HepG2 (cell line): ENCODE results near the gene HDAC4. TPM values are rescaled to one million over a fixed set of nuclear protein-coding genes. Genes with fewer than 3 reads are reported as not detected.

Experiments used
- ATAC-seq: fragments of 200-7000 bp; cut with Tn5 transposase; 3 replicates; pipeline ENCODE4 v1.9.1; 2020; ENCODE audit warnings: mild to moderate bottlenecking, moderate library complexity
- BruUV-seq: library from RNA; stranded (reverse); fragments of 400-500 nt; replicated peaks from 2 replicates; lab custom pipeline; 2021; lab: Mats Ljungman, UMichigan
- CTCF ChIA-PET: fragments of 300-600 bp; formaldehyde crosslinking; extraction: SDS; loops from one replicate; lab custom pipeline; 2021; ENCODE audit warnings: low total read pairs, inconsistent platforms, low intra/inter-chr PET ratio; lab: Yijun Ruan, JAX
- POLR2A ChIA-PET: fragments of 350-600 bp; sonication (Branson Sonifier 250); formaldehyde crosslinking; loops from one replicate; lab custom pipeline; 2020; ENCODE audit warnings: antibody characterized with exemption, inconsistent platforms; lab: Yijun Ruan, JAX
- DNase-seq: peaks from one replicate; pipeline ENCODE4 v3.0.0-alpha.2; 2015; ENCODE audit warnings: low spot score
- FAIRE-seq: peaks from 3 replicates; lab custom pipeline; 2011; peaks lifted over from hg19 to GRCh38; lab: Jason Lieb, UNC
- H2AFZ ChIP-seq: one replicate; pipeline ENCODE4 v1.6.1; 2011; ENCODE audit warnings: low read length, inconsistent platforms
- H3K27ac ChIP-seq: fragments of 300-600 bp; 3 replicates; pipeline ENCODE4 v1.8.0; 2011; ENCODE audit warnings: mixed run types, mild to moderate bottlenecking, mixed read lengths, low read length, inconsistent platforms; ENCODE audit not compliant: insufficient read depth; ENCODE audit errors: extremely low read length
- H3K27me3 ChIP-seq, 2 experiments: fragments of 200-600 bp in 1 of 2; 2 replicates in 1 of 2; 3 replicates in 1 of 2; pipeline versions ENCODE4 v1.6.0 to v1.8.0; 2011; ENCODE audit warnings: low read length in 2 of 2, mild to moderate bottlenecking in 2 of 2, moderate library complexity in 2 of 2, inconsistent platforms in 1 of 2; ENCODE audit not compliant: insufficient read depth in 2 of 2, control insufficient read depth in 1 of 2
- H3K36me3 ChIP-seq, 2 experiments: fragments of 200-600 bp in 1 of 2; replicated peaks in 1 of 2; 2 replicates in 1 of 2; 3 replicates in 1 of 2; pipeline versions ENCODE4 v1.5.1 to v1.8.0; 2011; ENCODE audit warnings: low read length in 2 of 2, inconsistent platforms in 1 of 2; ENCODE audit not compliant: insufficient read depth in 2 of 2, control insufficient read depth in 1 of 2
- H3K4me1 ChIP-seq: 2 replicates; pipeline ENCODE4 v1.5.1; 2012; ENCODE audit warnings: low read length, inconsistent platforms; ENCODE audit not compliant: insufficient read depth
- H3K4me2 ChIP-seq: 2 replicates; pipeline ENCODE4 v1.6.0; 2011; ENCODE audit warnings: low read depth, low read length, inconsistent platforms
- H3K4me3 ChIP-seq, 3 experiments: fragments of 200-600 bp in 1 of 3; sonication (generic), shearing (Covaris generic) in 1 of 3; replicated peaks in 1 of 3; 2 replicates each; pipeline ENCODE4 v1.5.1; 2011 to 2016; ENCODE audit warnings: low read length in 3 of 3, inconsistent platforms in 2 of 3, low read depth in 2 of 3, mild to moderate bottlenecking in 2 of 3, control low read depth in 1 of 3, mixed read lengths in 1 of 3; ENCODE audit not compliant: insufficient read depth in 1 of 3
- H3K79me2 ChIP-seq: one replicate; pipeline ENCODE4 v1.6.1; 2011; ENCODE audit warnings: low read length, inconsistent platforms; ENCODE audit not compliant: insufficient read depth
- H3K9ac ChIP-seq: 2 replicates; pipeline ENCODE4 v1.6.0; 2011; ENCODE audit warnings: mild to moderate bottlenecking, low read depth, low read length, inconsistent platforms; ENCODE audit not compliant: insufficient read depth
- H3K9me3 ChIP-seq: 2 replicates; pipeline ENCODE4 v1.5.1; 2012; ENCODE audit warnings: mild to moderate bottlenecking, low read length
- H4K20me1 ChIP-seq: 2 replicates; pipeline ENCODE4 v1.6.0; 2011; ENCODE audit warnings: inconsistent platforms, mild to moderate bottlenecking, low read length, moderate library complexity; ENCODE audit not compliant: insufficient read depth
- DMAP1 ChIP-seq: IDR thresholded peaks from 2 replicates; pipeline ENCODE4 v1.6.1; 2016
- FOSL2 ChIP-seq: sonication (generic); formaldehyde crosslinking; IDR thresholded peaks from 2 replicates; pipeline ENCODE4 v1.4.0; 2020; ENCODE audit warnings: missing genetic modification reagents
- JUNB ChIP-seq: sonication (generic); formaldehyde crosslinking; IDR thresholded peaks from 2 replicates; pipeline ENCODE4 v1.8.0; 2022; ENCODE audit warnings: missing genetic modification reagents, mild to moderate bottlenecking, borderline replicate concordance
- KLF13 ChIP-seq: sonication (generic); formaldehyde crosslinking; IDR thresholded peaks from 2 replicates; pipeline ENCODE4 v1.4.0; 2020; ENCODE audit warnings: mild to moderate bottlenecking, missing genetic modification reagents
- U2AF2 ChIP-seq: fragments of 200-400 bp; formaldehyde crosslinking; IDR thresholded peaks from 2 replicates; pipeline ENCODE4 v1.6.1; 2017; ENCODE audit warnings: low read depth, mild to moderate bottlenecking, low read length
- ZBTB7A ChIP-seq: sonication (generic); formaldehyde crosslinking; IDR thresholded peaks from 2 replicates; pipeline ENCODE4 v1.8.0; 2022; ENCODE audit warnings: mild to moderate bottlenecking, missing genetic modification reagents
- ZNF292 ChIP-seq: sonication (generic); formaldehyde crosslinking; IDR thresholded peaks from 2 replicates; pipeline ENCODE4 v1.8.1; 2022; ENCODE audit warnings: mild to moderate bottlenecking, low read depth, missing genetic modification reagents, borderline replicate concordance
- ZNF296 ChIP-seq: sonication (generic); formaldehyde crosslinking; conservative IDR thresholded peaks from 2 replicates; pipeline ENCODE4 v1.5.0; 2020; ENCODE audit warnings: mild to moderate bottlenecking, missing genetic modification reagents
- ZNF496 ChIP-seq: sonication (generic); formaldehyde crosslinking; IDR thresholded peaks from 2 replicates; pipeline ENCODE4 v1.8.1; 2023; ENCODE audit warnings: mild to moderate bottlenecking, moderate library complexity, missing genetic modification reagents; ENCODE audit not compliant: insufficient replicate concordance
- ZNF720 ChIP-seq: sonication (generic); formaldehyde crosslinking; IDR thresholded peaks from 2 replicates; pipeline ENCODE4 v1.4.0; 2020; ENCODE audit warnings: missing genetic modification reagents
- ZNF749 ChIP-seq: sonication (generic); formaldehyde crosslinking; IDR thresholded peaks from 2 replicates; pipeline ENCODE4 v1.8.0; 2022; ENCODE audit warnings: mild to moderate bottlenecking, missing genetic modification reagents, moderate library complexity, borderline replicate concordance
- WGBS: methylation state at CpG from one replicate; pipeline ENCODE4 v1.1.6; 2017; ENCODE audit warnings: low lambda C conversion rate; 5-methylcytosine and 5-hydroxymethylcytosine counted together
- in situ Hi-C: cut with HindIII; loops from 2 replicates; pipeline ENCODE4 v1.10.0; 2017; ENCODE audit warnings: low pct_unique_long_range_greater_than_20kb; ENCODE audit not compliant: extremely low pct_ligation_motif_present
- intact Hi-C: fragments of 100-400 bp; cut with micrococcal nuclease; formaldehyde crosslinking; loops from one replicate; pipeline ENCODE4 v1.10.0; 2022; ENCODE audit not compliant: unreplicated experiment
- polyA plus RNA-seq, 8 experiments: library from polyadenylated mRNA; depleted of rRNA in 3 of 8; stranded (reverse) in 7 of 8; unstranded in 1 of 8; fragments of >200 nt; fragmentation: Illumina TruSeq in 4 of 8; extraction: Trizol in 4 of 8; gene quantifications; 2 replicates each; pipeline versions ENCODE4 v1.2.1 to v1.2.3, GENCODE V29; 2011 to 2016; ENCODE audit warnings: low read depth in 4 of 8, missing spikeins in 1 of 8, mixed read lengths in 1 of 8; ENCODE audit not compliant: insufficient read depth in 1 of 8
- total RNA-seq, 5 experiments: library from RNA; depleted of rRNA; stranded (reverse); fragments of >200 nt; fragmentation: Illumina TruSeq; extraction: Trizol; gene quantifications; 2 replicates each; pipeline ENCODE4 v1.2.3, GENCODE V29; 2016; ENCODE audit warnings: low read depth in 1 of 5
- TF ChIP-seq, protein P1 (sequence below): sonication (generic); formaldehyde crosslinking; IDR thresholded peaks from 2 replicates; pipeline ENCODE4 v1.9.0; 2022; ENCODE audit warnings: missing genetic modification reagents, mild to moderate bottlenecking, borderline replicate concordance
- TF ChIP-seq, protein P2 (sequence below): sonication (generic); formaldehyde crosslinking; IDR thresholded peaks from 2 replicates; pipeline ENCODE4 v1.4.0; 2020; ENCODE audit warnings: missing genetic modification reagents, borderline replicate concordance

Gene HDAC4
- total and polyA plus RNA-seq, 2 of the 13 experiments (the other 11 are each of a cell fraction or from before 2014, with no cell fraction given): 10.1 to 11.5 TPM

DNA sequence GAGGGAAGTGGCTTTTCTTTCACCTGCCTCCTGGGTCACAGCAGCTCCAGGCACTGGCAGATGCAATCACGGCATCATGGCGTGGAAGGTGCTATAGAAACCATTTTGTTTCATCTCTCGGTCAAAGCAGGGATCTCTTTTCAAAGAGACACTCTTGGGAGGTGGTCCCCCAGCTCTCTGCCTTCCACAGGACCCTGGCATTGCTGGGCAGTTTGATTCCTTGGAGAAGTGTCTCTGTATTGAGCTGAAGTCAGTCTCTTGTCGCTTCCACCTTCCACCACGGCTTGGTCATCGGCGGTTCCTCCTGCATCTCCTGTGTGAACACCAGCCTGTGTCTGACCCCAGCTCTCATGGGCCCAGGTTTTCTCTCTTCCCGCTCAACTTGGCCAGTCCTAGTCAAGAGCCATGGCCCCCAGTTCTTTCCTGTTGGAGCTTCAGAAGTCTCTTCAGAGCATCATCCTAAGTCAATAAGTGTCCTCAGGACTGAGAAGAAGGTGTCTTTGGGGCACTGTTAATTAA, 42.3 kb upstream of the HDAC4 start:
- Histone ChIP-seq H2AFZ (no peak overlapping the region), H3K36me3 (no peaks in the 10 kb centered on the region), H3K9ac (no peak overlapping the region)
- 91% methylated on average over 8 of the region's 8 CpGs for WGBS
- DNase-seq: no peak
- TF ChIP-seq, protein P1, sequence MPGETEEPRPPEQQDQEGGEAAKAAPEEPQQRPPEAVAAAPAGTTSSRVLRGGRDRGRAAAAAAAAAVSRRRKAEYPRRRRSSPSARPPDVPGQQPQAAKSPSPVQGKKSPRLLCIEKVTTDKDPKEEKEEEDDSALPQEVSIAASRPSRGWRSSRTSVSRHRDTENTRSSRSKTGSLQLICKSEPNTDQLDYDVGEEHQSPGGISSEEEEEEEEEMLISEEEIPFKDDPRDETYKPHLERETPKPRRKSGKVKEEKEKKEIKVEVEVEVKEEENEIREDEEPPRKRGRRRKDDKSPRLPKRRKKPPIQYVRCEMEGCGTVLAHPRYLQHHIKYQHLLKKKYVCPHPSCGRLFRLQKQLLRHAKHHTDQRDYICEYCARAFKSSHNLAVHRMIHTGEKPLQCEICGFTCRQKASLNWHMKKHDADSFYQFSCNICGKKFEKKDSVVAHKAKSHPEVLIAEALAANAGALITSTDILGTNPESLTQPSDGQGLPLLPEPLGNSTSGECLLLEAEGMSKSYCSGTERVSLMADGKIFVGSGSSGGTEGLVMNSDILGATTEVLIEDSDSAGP (CRISPR knock-in tag): no peak
- TF ChIP-seq ZNF292 (CRISPR knock-in tag): no peak
- TF ChIP-seq JUNB (CRISPR knock-in tag): no peak
- TF ChIP-seq, protein P2, sequence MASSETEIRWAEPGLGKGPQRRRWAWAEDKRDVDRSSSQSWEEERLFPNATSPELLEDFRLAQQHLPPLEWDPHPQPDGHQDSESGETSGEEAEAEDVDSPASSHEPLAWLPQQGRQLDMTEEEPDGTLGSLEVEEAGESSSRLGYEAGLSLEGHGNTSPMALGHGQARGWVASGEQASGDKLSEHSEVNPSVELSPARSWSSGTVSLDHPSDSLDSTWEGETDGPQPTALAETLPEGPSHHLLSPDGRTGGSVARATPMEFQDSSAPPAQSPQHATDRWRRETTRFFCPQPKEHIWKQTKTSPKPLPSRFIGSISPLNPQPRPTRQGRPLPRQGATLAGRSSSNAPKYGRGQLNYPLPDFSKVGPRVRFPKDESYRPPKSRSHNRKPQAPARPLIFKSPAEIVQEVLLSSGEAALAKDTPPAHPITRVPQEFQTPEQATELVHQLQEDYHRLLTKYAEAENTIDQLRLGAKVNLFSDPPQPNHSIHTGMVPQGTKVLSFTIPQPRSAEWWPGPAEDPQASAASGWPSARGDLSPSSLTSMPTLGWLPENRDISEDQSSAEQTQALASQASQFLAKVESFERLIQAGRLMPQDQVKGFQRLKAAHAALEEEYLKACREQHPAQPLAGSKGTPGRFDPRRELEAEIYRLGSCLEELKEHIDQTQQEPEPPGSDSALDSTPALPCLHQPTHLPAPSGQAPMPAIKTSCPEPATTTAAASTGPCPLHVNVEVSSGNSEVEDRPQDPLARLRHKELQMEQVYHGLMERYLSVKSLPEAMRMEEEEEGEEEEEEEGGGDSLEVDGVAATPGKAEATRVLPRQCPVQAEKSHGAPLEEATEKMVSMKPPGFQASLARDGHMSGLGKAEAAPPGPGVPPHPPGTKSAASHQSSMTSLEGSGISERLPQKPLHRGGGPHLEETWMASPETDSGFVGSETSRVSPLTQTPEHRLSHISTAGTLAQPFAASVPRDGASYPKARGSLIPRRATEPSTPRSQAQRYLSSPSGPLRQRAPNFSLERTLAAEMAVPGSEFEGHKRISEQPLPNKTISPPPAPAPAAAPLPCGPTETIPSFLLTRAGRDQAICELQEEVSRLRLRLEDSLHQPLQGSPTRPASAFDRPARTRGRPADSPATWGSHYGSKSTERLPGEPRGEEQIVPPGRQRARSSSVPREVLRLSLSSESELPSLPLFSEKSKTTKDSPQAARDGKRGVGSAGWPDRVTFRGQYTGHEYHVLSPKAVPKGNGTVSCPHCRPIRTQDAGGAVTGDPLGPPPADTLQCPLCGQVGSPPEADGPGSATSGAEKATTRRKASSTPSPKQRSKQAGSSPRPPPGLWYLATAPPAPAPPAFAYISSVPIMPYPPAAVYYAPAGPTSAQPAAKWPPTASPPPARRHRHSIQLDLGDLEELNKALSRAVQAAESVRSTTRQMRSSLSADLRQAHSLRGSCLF (CRISPR knock-in tag): no peak
- TF ChIP-seq KLF13: no peak
- TF ChIP-seq FOSL2 (CRISPR knock-in tag): no peak
- no peak for TF ChIP-seq ZNF720 (CRISPR knock-in tag)
- no peak for TF ChIP-seq ZNF496
- no peak for TF ChIP-seq U2AF2
- TF ChIP-seq ZBTB7A (CRISPR knock-in tag): no peak
- TF ChIP-seq ZNF296 (CRISPR knock-in tag): no peak
- TF ChIP-seq ZNF749 (CRISPR knock-in tag): no peak
- no peak for TF ChIP-seq DMAP1 (CRISPR knock-in tag)
- TF ChIP-seq, all 625 proteins: peak for 0
- peaks cover 15% of the 10 kb centered on the region for H3K9me3 ChIP-seq
- H3K4me1 ChIP-seq: peaks cover 41% of the 10 kb centered on the region
- in situ Hi-C loops (no loop called here), intact Hi-C loops (no loop called here)
- H4K20me1 ChIP-seq: no peaks in the 10 kb centered on the region
- H3K4me3 ChIP-seq: no peak overlapping the region
- CTCF ChIA-PET: no interaction called here
- POLR2A ChIA-PET: interaction anchor here (3.7 kb wide), 1 partner anchor 42 kb away, joined by 34 read pairs; the partner anchor contains the start of gene HDAC4
- H3K27me3 ChIP-seq: peaks cover 2 to 15% of the 10 kb centered on the region in 2 experiments; a peak in 3 of 5 replicates
- no peak overlapping the region for H3K4me2 ChIP-seq
- no peak for FAIRE-seq
- H3K79me2 ChIP-seq: no peaks in the 10 kb centered on the region
- no peak overlapping the region for H3K27ac ChIP-seq
- no peak for ATAC-seq
- no TSS peak for BruUV-seq
